ENCODE data around the gene PEX7.

PEX7 gene, protein sequence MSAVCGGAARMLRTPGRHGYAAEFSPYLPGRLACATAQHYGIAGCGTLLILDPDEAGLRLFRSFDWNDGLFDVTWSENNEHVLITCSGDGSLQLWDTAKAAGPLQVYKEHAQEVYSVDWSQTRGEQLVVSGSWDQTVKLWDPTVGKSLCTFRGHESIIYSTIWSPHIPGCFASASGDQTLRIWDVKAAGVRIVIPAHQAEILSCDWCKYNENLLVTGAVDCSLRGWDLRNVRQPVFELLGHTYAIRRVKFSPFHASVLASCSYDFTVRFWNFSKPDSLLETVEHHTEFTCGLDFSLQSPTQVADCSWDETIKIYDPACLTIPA
- 6.5 to 15.9 (median 12.3) reads per million in 18 experiments for total RNA-seq

DNA sequence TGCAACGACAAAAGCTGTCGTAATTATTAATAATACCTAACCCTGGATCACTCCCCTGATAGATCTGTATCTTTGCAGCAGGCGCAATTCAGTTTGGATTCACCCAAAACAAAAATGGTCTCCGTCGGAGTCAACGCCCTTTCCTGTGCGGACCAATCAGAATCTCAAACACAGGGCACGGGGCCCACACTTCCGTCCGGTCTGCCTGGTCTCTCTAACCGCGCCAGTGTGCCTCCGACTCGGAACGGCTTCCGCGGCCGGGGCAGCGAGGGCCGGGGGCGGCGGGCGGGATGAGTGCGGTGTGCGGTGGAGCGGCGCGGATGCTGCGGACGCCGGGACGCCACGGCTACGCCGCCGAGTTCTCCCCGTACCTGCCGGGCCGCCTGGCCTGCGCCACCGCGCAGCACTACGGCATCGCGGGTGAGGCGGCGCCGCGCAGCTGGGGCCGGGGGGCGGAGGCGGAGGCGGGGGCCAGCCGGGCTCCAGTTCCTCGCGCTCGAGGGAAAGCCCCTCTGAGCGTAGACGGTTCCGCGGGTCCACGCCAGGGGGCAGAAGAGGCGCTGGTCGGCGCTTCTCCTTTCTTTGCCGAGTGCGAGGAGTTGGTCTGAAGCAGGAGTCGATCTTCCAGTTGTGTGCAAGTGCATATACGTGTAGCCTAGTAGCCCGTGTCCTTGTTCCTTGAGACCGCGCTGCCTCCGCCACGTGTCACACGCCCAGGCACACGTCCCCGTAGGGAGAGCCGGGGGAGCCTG, at the start of gene PEX7:
TSS of gene PEX7 (plus strand) at position 217 of the 752 bp plus-strand sequence. CDS start at position 291, 74 bp downstream.
- peak; percentile 90 to 93 for DNase-seq

DNA sequence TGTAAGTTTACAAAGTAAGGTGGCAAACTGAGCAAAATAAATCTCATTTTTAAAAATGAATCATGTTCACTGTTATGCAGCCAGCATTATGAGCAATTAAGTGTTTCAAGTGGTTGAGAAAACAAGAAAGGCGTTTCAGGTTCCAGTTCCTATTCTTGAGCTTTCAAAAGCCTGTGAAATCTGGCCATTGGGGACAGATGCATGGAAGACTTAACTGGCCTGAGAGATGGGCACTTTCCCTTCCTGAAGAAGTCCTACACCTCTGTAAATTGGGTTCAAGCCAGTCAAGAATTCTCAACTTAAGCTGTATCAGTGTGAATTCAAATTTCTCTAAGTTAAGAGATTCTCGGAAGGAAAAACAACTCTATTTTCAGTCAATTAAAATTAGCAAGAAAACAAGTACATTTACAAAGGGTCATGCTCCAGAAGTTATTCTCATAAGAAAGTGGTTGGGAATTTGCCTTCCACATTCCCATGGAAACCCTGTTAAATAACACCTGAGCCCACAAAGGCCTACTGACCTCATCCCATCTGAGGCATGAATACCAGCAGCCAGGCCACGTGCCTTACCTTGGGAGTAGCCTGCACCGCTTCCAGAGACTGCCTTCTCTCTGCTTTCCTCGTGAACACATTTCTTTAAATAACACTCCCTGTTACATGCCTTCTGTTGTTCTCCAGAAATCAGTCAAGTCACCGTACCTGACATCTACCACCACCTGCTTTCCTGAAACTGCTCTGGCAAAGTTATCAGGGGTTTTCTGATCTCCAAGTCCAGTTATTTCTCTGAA, 49.5 kb upstream of the PEX7 start:
- DNase-seq, result peak; percentile 71 to 80

DNA sequence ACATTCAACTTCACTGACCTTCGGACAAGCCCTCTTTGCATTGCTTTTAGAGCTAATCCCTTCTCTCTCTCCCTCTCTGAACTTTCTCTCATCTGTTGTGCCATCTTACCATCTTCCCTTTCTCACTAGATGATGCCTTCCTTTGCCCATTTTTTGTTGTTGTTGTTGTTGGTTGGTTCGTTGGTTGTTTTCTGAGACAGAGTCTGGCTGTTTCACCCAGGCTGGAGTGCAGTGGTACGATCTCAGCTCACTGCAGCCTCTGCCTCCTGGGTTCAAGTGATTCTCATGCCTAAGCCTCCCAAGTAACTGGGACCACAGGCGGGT, 49.0 kb upstream of the PEX7 start:
- no peak for DNase-seq

DNA sequence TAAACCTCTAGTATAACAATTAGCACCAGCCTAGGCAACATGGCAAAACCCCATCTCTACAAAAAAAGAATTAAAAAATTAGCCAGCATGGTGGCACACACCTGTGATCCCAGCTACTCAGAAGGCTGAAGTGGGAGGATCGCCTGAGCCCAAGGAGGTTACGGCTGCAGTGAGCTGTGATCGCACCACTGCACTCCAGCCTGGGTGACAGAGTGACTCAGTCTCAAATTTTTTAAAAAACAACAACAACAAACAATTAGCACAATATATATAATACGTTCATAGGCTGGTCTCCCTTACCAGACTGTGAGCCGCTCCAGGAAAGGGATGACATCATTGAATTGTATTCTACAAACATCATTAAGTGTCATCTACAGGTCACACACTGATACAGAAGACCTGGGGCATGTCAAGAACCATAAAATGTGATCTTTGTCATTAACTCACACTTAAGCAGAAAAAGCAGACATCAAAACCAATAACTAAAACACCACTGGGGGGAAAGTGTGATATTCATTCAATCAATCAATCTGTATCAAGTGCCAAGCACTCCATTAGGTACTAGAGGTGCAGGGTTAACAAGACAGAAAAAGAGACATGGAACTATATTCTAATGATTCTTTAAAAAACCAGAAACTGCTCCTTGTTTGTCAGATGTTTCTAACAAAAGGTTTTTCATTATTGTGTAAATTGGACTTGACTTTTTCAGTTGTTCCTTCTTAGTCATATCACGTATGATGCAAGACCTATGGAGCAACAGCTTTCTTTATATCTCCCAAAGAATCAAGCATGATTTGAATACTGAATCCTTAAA, 48.0 kb upstream of the PEX7 start:
- peak; percentile 68 to 89 for DNase-seq

DNA sequence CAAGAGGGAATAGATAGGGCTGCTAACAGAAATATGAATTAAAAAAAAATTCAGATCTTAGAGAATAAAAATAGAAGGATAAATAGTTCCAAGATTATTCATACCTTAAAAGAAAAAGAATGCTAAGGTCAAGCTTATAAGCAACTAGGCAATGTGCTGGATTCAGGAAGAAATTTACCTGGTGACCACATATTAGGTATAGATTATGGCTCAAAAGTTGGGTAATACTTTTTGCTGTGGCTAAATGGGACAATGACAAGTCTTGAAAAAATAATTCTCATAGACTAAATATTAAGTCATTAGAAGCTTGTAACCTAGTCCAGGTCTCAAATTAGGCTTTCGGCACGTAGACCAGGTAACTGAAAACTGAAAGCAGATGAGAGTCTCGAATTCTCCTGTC, 47.3 kb upstream of the PEX7 start:
- no peak for DNase-seq

DNA sequence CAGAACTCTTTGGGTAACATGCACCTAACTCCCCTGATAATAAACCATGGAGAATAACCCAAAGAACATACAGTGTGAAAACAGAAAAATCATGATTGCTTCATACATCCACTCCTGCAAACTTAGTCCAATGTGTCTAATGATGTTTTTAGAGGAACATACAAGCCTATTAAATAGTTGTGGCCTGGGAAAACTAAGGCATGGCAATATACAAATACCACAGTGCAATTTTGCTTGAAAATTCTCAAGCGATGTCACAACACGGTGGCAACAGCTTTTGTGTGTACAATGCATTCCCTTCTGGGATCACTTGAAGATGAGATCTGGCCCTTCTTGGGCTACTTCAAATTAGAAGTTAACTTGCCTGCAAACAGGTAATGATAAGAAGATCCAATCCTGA, 46.8 kb upstream of the PEX7 start:
- peak in 1 of 2 donors; percentile 18 for DNase-seq

- DNase-seq, result no peak
Measured at GRCh38 chr6:136777651-136778050, 44.7 kb upstream of the PEX7 start.

GRCh38 chr6:136779682-136780081, 42.7 kb upstream of the PEX7 start:
- no peak for DNase-seq

DNA sequence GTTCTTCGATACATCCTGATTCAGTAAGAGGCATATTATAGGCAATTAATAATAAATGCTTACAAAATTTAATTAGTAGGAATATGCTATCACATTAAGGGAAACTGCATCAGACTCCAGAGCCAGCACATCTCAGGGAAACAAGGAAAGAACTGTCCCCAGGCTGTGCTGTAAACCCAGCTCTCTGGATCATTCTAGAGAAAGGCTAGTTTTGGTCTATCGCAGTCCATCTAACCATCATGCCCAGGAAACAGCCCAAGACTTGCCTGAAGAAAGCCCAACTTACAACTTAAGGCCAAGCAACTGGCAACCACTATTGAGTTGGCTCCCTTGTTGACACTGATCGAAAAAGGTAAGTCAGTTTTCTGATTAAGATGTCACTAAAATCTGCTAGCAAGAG, 41.4 kb upstream of the PEX7 start:
- no peak for DNase-seq

GRCh38 chr6:136782021-136782770, 40.2 kb upstream of the PEX7 start:
- peak in 1 of 2 donors; percentile 61 for DNase-seq

DNA sequence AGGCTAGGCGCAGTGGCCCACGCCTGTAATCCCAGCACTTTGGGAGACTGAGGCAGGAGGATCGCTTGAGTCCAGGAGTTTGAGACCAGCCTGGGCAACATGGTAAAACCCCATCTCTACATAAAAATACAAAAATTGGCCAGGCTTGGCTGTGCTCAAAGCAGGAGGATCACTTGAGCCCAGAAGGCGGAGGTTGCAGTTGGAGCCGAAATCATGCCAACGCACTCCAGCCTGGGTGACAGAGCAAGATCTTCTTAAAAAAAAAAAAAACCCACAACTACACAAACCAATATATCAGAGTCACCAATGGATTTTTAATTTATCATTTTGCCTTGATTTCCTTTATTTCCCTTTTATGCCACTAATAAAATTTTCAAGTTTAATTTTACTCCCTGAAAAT, 39.4 kb upstream of the PEX7 start:
- DNase-seq, result no peak

GRCh38 chr6:136783495-136784270, 38.7 kb upstream of the PEX7 start:
- peak; percentile 91 to 95 for DNase-seq

GRCh38 chr6:136784271-136784664, 38.1 kb upstream of the PEX7 start:
- peak in 1 of 2 donors; percentile 33 for DNase-seq

DNA sequence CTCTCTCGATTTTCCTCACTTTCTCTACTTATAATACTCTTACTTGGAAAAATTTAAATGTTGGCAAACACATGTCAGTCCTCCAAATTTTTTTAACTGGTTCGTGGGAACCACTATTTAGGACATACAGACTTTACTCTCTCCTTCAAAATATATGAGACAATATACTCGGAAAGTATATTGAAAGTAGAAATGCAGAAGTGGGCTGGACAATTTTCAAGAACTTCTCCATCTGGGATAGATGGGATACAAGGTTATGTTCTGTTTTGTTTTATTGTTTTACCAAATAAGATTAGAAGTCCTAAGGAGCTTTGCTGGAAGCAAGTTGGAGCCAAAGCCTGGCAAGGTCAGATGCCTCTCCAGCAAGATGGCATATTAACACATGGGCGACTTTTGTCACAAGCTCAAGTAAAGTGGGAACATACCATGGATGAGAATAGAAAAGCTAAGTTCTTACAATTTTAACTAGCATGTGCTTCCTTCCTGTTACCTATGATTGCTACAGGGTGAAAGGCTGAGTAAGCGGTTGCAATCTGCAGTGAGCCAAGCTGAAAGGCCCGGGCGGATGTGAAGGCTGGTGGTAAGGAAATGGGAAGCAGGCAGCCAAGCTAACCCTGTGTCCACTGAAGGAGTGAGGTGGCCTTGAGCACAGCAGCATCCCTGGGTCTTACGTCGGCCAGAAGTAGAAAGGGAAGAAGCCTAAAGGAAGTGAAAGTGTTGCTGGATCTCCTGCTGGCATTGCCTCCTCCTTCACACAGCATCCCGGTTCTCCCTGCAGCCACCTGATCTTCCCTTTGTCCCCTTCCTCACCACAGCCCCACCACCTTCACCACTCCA, 37.3 kb upstream of the PEX7 start:
- DNase-seq, result peak; percentile 94 to 96

GRCh38 chr6:136786658-136787057, 35.7 kb upstream of the PEX7 start:
- DNase-seq, result peak; percentile 61 to 65

DNA sequence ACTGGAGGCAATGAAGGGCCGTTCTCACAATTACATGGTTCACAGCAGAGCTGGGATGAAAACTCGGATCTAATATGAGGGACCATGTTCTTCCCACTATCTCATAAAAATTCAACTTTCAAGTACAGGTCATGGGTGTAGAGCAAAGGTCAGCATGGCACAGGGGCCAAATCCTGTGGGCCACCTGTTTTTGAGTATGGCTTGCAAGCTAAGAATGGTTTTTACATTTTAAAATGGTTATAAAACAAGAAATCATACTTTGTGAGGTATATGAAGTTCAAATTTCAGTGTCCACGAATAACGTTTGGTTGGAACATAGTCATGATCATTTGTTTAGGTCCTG, 34.7 kb upstream of the PEX7 start:
- no peak for DNase-seq

DNA sequence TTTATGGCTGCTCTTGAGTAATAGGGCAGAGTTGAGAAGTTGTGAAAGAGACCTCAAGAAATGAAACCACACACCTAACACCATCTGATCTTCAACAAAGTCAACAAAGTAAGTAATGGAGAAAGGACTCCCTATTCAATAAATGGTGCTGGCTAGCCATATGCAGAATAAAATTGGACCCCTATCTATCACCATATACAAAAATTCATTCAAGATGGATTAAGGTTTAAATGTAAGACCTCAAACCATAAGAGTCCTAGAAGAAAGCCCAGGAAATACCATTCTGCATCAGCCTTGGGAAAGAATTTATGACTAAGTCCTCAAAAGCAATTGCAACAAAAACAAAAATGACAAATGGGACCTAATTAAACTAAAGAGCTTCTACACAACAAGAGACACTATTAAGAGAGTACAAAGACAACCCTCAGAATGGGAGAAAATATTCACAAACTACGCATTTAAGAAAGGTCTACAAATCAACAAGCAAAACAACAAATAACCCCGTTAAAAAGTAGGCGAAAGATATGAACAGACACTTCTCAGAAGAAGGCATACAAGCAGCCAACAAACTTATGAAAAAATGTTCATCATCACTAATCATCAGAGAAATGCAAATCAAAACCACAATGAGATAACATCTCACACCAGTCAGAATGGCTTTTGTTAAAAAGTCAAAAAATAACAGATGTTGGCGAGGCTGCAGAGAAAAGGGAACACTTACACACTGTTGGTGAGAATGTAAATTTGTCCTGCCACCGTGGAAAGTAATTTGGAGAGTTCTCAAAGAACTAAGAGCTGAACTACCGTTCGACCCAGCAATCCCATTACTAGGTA, 34.1 kb upstream of the PEX7 start:
- DNase-seq, result peak; percentile 69 to 73

GRCh38 chr6:136789440-136789839, 33.0 kb upstream of the PEX7 start:
- DNase-seq, result peak; percentile 24 to 43
